Activated CD4-positive, alpha-beta memory T cell treated with anti-CD3 and anti-CD28 coated beads, Interleukin-2, amount 10 ng/mL, durations not matched to agents 7 days and 5 days (primary cell): Measurements from ENCODE around the gene GJC3. TPM values are rescaled to one million over a fixed set of nuclear protein-coding genes. Genes with fewer than 3 reads are reported as not detected.
"Not testable (repeated sequence)": the region's sequence is repeated elsewhere in the genome, so short reads cannot be mapped to it uniquely, and the experiment has no call there.

Experiments
- CTCF ChIA-PET: fragments of 350-600 bp; sonication (Branson Sonifier 250); formaldehyde crosslinking; loops from one replicate; lab custom pipeline; 2021; ENCODE audit warnings: antibody characterized with exemption, inconsistent platforms; lab: Charles Lee
- POLR2A ChIA-PET: fragments of 350-600 bp; sonication (Branson Sonifier 250); formaldehyde crosslinking; loops from one replicate; lab custom pipeline; 2021; ENCODE audit warnings: antibody characterized with exemption; lab: Charles Lee
- DNase-seq: peaks from one replicate; pipeline ENCODE4 v3.0.0-alpha.2; 2020
- H3K27ac Mint-ChIP-seq: one replicate; pipeline ENCODE4 v1.8.0; 2021; ENCODE audit warnings: mild to moderate bottlenecking, mixed read lengths
- H3K27me3 Mint-ChIP-seq: one replicate; pipeline ENCODE4 v1.8.0; 2021; ENCODE audit warnings: mixed read lengths
- H3K36me3 Mint-ChIP-seq: one replicate; pipeline ENCODE4 v1.8.0; 2021; ENCODE audit warnings: low read depth, mixed read lengths
- H3K4me1 Mint-ChIP-seq: one replicate; pipeline ENCODE4 v1.8.0; 2021; ENCODE audit warnings: mixed read lengths
- H3K4me3 Mint-ChIP-seq: one replicate; pipeline ENCODE4 v1.8.0; 2021; ENCODE audit warnings: mild to moderate bottlenecking, mixed read lengths
- H3K9me3 Mint-ChIP-seq: one replicate; pipeline ENCODE4 v1.8.0; 2021; ENCODE audit warnings: mixed read lengths
- total RNA-seq, 2 experiments: library from RNA; stranded (reverse); gene quantifications; one replicate each; pipeline ENCODE4 v1.2.3, GENCODE V29; 2021

GJC3 gene
- total RNA-seq: not detected

GRCh38 chr7:99928994-99929729 is at the start of gene GJC3:
GJC3 (minus strand) TSS chr7:99929620; CDS start chr7:99929620, 0 bp downstream.
- peak within 1 kb of the TSS; percentile 12 for H3K27ac Mint-ChIP-seq
- H3K9me3 Mint-ChIP-seq: no peaks in the 10 kb centered on the region
- peak; percentile 59 for DNase-seq
- peaks cover 42% of the 10 kb centered on the region for H3K27me3 Mint-ChIP-seq
- H3K4me1 Mint-ChIP-seq: peaks cover 29% of the 10 kb centered on the region
- no peaks in the 10 kb centered on the region for H3K36me3 Mint-ChIP-seq
- peak within 1 kb of the TSS; percentile 61 for H3K4me3 Mint-ChIP-seq
- ChIA-PET POLR2A (interaction anchor here (2.7 kb wide), 1 partner anchor 10 kb away, joined by 25 read pairs; the partner anchor contains the start of gene TRIM4), CTCF (interaction anchor here (0.5 to 1.9 kb wide), 10 partner anchors 9 to 202 kb away, joined by 3 to 9 read pairs (median 5); partner anchors contain the start of gene TRIM4)

- POLR2A ChIA-PET: interaction anchor here (0.6 to 1.0 kb wide), 2 partner anchors 57 to 471 kb away, joined by 3 to 4 read pairs; partner anchors contain the start of gene TRIM4
- peaks cover 18% of the 10 kb centered on the region for H3K27me3 Mint-ChIP-seq
- H3K9me3 Mint-ChIP-seq: no peaks in the 10 kb centered on the region
- H3K36me3 Mint-ChIP-seq: no peaks in the 10 kb centered on the region
- H3K27ac Mint-ChIP-seq: no peak overlapping the region
- CTCF ChIA-PET: interaction anchor here (1.8 kb wide), 1 partner anchor 14 kb away, joined by 8 read pairs; no protein-coding TSS in a partner anchor
- no peaks in the 10 kb centered on the region for H3K4me1 Mint-ChIP-seq
- no peak overlapping the region for H3K4me3 Mint-ChIP-seq
- DNase-seq: no peak
Measured at GRCh38 chr7:99976626-99977025, 47.2 kb upstream of the GJC3 start.

GRCh38 chr7:99975782-99976521 is 46.5 kb upstream of the GJC3 start, which contains the start of gene AZGP1:
AZGP1 (minus strand) TSS chr7:99976031; CDS start chr7:99976020, 11 bp downstream.
- CTCF ChIA-PET: interaction anchor here (0.6 to 1.0 kb wide), 3 partner anchors 14 to 1314 kb away, joined by 3 to 6 read pairs (median 4); no protein-coding TSS in a partner anchor
- H3K4me1 Mint-ChIP-seq: no peaks in the 10 kb centered on the region
- no peak for DNase-seq
- no peaks in the 10 kb centered on the region for H3K9me3 Mint-ChIP-seq
- no peak within 1 kb of the TSS for H3K27ac Mint-ChIP-seq
- H3K4me3 Mint-ChIP-seq: no peak within 1 kb of the TSS
- H3K27me3 Mint-ChIP-seq: peaks cover 16% of the 10 kb centered on the region
- no peaks in the 10 kb centered on the region for H3K36me3 Mint-ChIP-seq
- POLR2A ChIA-PET: interaction anchor here (0.6 kb wide), 1 partner anchor 470 kb away, joined by 4 read pairs; no protein-coding TSS in a partner anchor

GRCh38 chr7:99974681-99975080 is 45.3 kb upstream of the GJC3 start:
- Mint-ChIP-seq H3K36me3 (no peaks in the 10 kb centered on the region), H3K27ac (no peak overlapping the region)

GRCh38 chr7:99973817-99974216 is 44.4 kb upstream of the GJC3 start:
- H3K9me3 Mint-ChIP-seq, H3K4me1 Mint-ChIP-seq, POLR2A ChIA-PET, H3K36me3 Mint-ChIP-seq, H3K4me3 Mint-ChIP-seq, H3K27ac Mint-ChIP-seq, DNase-seq, CTCF ChIA-PET: not testable (repeated sequence)
- peaks cover 23% of the 10 kb centered on the region for H3K27me3 Mint-ChIP-seq

More at GRCh38 chr7:99974681-99975080, 45.3 kb upstream of the GJC3 start:
- CTCF ChIA-PET: interaction anchor here (1.0 kb wide), 1 partner anchor 16 kb away, joined by 3 read pairs; no protein-coding TSS in a partner anchor
- Mint-ChIP-seq H3K27me3 (peaks cover 21% of the 10 kb centered on the region), H3K9me3 (no peaks in the 10 kb centered on the region), H3K4me1 (no peaks in the 10 kb centered on the region), H3K4me3 (no peak overlapping the region)
- POLR2A ChIA-PET: no interaction called here
- DNase-seq: no peak

- Mint-ChIP-seq H3K27me3 (peaks cover 17% of the 10 kb centered on the region), H3K27ac (no peak overlapping the region), H3K36me3 (no peaks in the 10 kb centered on the region), H3K4me3 (no peak overlapping the region), H3K9me3 (no peaks in the 10 kb centered on the region), H3K4me1 (no peaks in the 10 kb centered on the region)
- no peak for DNase-seq
- ChIA-PET CTCF (no interaction called here), POLR2A (no interaction called here)
Measured at GRCh38 chr7:99971242-99971641, 41.8 kb upstream of the GJC3 start.

GRCh38 chr7:99969813-99970212 is 40.4 kb upstream of the GJC3 start:
- not testable (repeated sequence) for DNase-seq, H3K4me1 Mint-ChIP-seq, H3K9me3 Mint-ChIP-seq, H3K4me3 Mint-ChIP-seq, H3K27ac Mint-ChIP-seq, H3K36me3 Mint-ChIP-seq, H3K27me3 Mint-ChIP-seq
- ChIA-PET POLR2A (interaction anchor here (1.3 kb wide), 1 partner anchor 50 kb away, joined by 3 read pairs; the partner anchor contains the start of gene TRIM4), CTCF (interaction anchor here (0.6 to 0.7 kb wide), 2 partner anchors 23 to 1419 kb away, joined by 3 read pairs; no protein-coding TSS in a partner anchor)

GRCh38 chr7:99969298-99969697 is 39.9 kb upstream of the GJC3 start:
- H3K4me1 Mint-ChIP-seq: no peaks in the 10 kb centered on the region
- ChIA-PET CTCF (interaction anchor here (0.7 kb wide), 1 partner anchor 1419 kb away, joined by 3 read pairs; no protein-coding TSS in a partner anchor), POLR2A (interaction anchor here (1.3 kb wide), 1 partner anchor 50 kb away, joined by 3 read pairs; the partner anchor contains the start of gene TRIM4)
- no peak overlapping the region for H3K4me3 Mint-ChIP-seq
- peaks cover 9% of the 10 kb centered on the region for H3K27me3 Mint-ChIP-seq
- no peak overlapping the region for H3K27ac Mint-ChIP-seq
- no peaks in the 10 kb centered on the region for H3K9me3 Mint-ChIP-seq
- H3K36me3 Mint-ChIP-seq: no peaks in the 10 kb centered on the region
- DNase-seq: no peak

GRCh38 chr7:99958564-99959227 is 29.3 kb upstream of the GJC3 start:
- ChIA-PET CTCF (no interaction called here), POLR2A (no interaction called here)

GRCh38 chr7:99955247-99955646 is 25.8 kb upstream of the GJC3 start:
- peaks cover 12% of the 10 kb centered on the region for H3K4me1 Mint-ChIP-seq
- H3K4me3 Mint-ChIP-seq: no peak overlapping the region
- DNase-seq: no peak
- ChIA-PET CTCF (interaction anchor here (0.6 to 1.4 kb wide), 2 partner anchors 24 to 31 kb away, joined by 3 read pairs; no protein-coding TSS in a partner anchor), POLR2A (no interaction called here)
- H3K27ac Mint-ChIP-seq: no peak overlapping the region
- H3K27me3 Mint-ChIP-seq: peaks cover 10% of the 10 kb centered on the region
- H3K36me3 Mint-ChIP-seq: no peaks in the 10 kb centered on the region
- peaks cover 5% of the 10 kb centered on the region for H3K9me3 Mint-ChIP-seq

More at GRCh38 chr7:99958564-99959227, 29.3 kb upstream of the GJC3 start:
- H3K4me3 Mint-ChIP-seq: no peak overlapping the region
- no peaks in the 10 kb centered on the region for H3K36me3 Mint-ChIP-seq
- DNase-seq: no peak
- H3K9me3 Mint-ChIP-seq: no peaks in the 10 kb centered on the region
- peaks cover 10% of the 10 kb centered on the region for H3K27me3 Mint-ChIP-seq
- H3K27ac Mint-ChIP-seq: no peak overlapping the region
- peaks cover 9% of the 10 kb centered on the region for H3K4me1 Mint-ChIP-seq

GRCh38 chr7:99954643-99955042 is 25.2 kb upstream of the GJC3 start:
- CTCF ChIA-PET: interaction anchor here (1.4 kb wide), 1 partner anchor 25 kb away, joined by 3 read pairs; no protein-coding TSS in a partner anchor
- H3K27ac Mint-ChIP-seq, DNase-seq, H3K36me3 Mint-ChIP-seq, POLR2A ChIA-PET, H3K9me3 Mint-ChIP-seq, H3K4me3 Mint-ChIP-seq: not testable (repeated sequence)
- Mint-ChIP-seq H3K4me1 (peaks cover 12% of the 10 kb centered on the region), H3K27me3 (peaks cover 13% of the 10 kb centered on the region)

- H3K4me3 Mint-ChIP-seq: no peak overlapping the region
- DNase-seq: no peak
- CTCF ChIA-PET: no interaction called here
- POLR2A ChIA-PET: no interaction called here
- no peaks in the 10 kb centered on the region for H3K36me3 Mint-ChIP-seq
- H3K9me3 Mint-ChIP-seq: peaks cover 5% of the 10 kb centered on the region
- peaks cover 16% of the 10 kb centered on the region for H3K27me3 Mint-ChIP-seq
- H3K4me1 Mint-ChIP-seq: peaks cover 12% of the 10 kb centered on the region
- H3K27ac Mint-ChIP-seq: no peak overlapping the region
Measured at GRCh38 chr7:99953649-99954048, 24.2 kb upstream of the GJC3 start.
